Suppressor macrophage treated with lipopolysaccharide for 4 hours (primary cell): ENCODE data around the gene NEU1.
A peak's percentile ranks its signal among the peaks of the same experiment; 100 is the strongest.
"Not testable (repeated sequence)": the region's sequence is repeated elsewhere in the genome, so short reads cannot be mapped to it uniquely, and the experiment has no call there.

Experiments used
- DNase-seq: peaks from one replicate; pipeline ENCODE4 v3.0.0-alpha.2; 2020

Gene NEU1

GRCh38 chr6:31815025-31815838, 47.4 kb downstream of the NEU1 start, which contains the start of the genes HSPA1A and HSPA1L:
Gene HSPA1A (plus strand): TSS chr6:31815543. CDS start chr6:31815757, 214 bp downstream.
Gene HSPA1L (minus strand): TSS chr6:31815283. CDS start chr6:31811972, 3,311 bp downstream.
- DNase-seq, result peak; percentile 97

GRCh38 chr6:31814677-31815024, 48.0 kb downstream of the NEU1 start:
- DNase-seq, result peak; percentile 98

GRCh38 chr6:31813465-31813849, 49.2 kb downstream of the NEU1 start:
- DNase-seq, result no peak

GRCh38 chr6:31811645-31812044, 51.0 kb downstream of the NEU1 start:
- DNase-seq, result no peak

GRCh38 chr6:31808599-31808998, 54.0 kb downstream of the NEU1 start:
- DNase-seq, result not testable (repeated sequence)
